ENCODE measurements around the gene PPP1R9B. TPM values are rescaled to one million over a fixed set of nuclear protein-coding genes. Genes with fewer than 3 reads are reported as not detected.

PPP1R9B gene
- total RNA-seq, 4 donors from 2014 or later = 24.9 to 35.9 (median 28.2) TPM

- peak overlapping the region in 2 of 4 donors; percentile 83 to 85 for H3K4me3 ChIP-seq
- intact Hi-C loops (cut with DNase I) = no loop called here
- H3K27me3 ChIP-seq = no peaks in the 10 kb centered on the region
- TF ChIP-seq CTCF (IDR thresholded peaks at IDR 0.05) (no peak), POLR2A (IDR thresholded peaks at IDR 0.05) (no peak)
- H3K4me1 ChIP-seq = peaks cover 30 to 82% (median 39%) of the 10 kb centered on the region in 3 donors
- WGBS, 2 donors = 61 to 80% methylated on average over 3 of the region's 7 CpGs
- H3K36me3 ChIP-seq = no peaks in the 10 kb centered on the region
- no peaks in the 10 kb centered on the region for H3K9me3 ChIP-seq
- H3K27ac ChIP-seq = peak overlapping the region; percentile 93 to 95 (median 94)
- no peak for DNase-seq
Measured at GRCh38 chr17:50152736-50153135, 2.3 kb upstream of the PPP1R9B start.

- Histone ChIP-seq H3K4me3 (peak overlapping the region; percentile 71 to 85 (median 82)), H3K4me1 (peaks cover 37 to 86% (median 46%) of the 10 kb centered on the region in 3 donors), H3K36me3 (no peaks in the 10 kb centered on the region), H3K27me3 (no peaks in the 10 kb centered on the region), H3K27ac (peak overlapping the region; percentile 93 to 95 (median 94)), H3K9me3 (no peaks in the 10 kb centered on the region)
- TF ChIP-seq CTCF (IDR thresholded peaks at IDR 0.05) = peak in 2 of 6 experiments; percentile 12 to 13
- peak in 1 of 4 donors; percentile 15 for TF ChIP-seq POLR2A (IDR thresholded peaks at IDR 0.05)
- DNase-seq = peak; percentile 46
- intact Hi-C loops (cut with DNase I) = no loop called here
- 0% methylated on average over 9 of the region's 12 CpGs for WGBS, 2 donors
Measured at GRCh38 chr17:50151937-50152547, 1.6 kb upstream of the PPP1R9B start.

- H3K36me3 ChIP-seq = no peaks in the 10 kb centered on the region
- no peaks in the 10 kb centered on the region for H3K9me3 ChIP-seq
- peaks cover 45 to 93% (median 53%) of the 10 kb centered on the region in 3 donors for H3K4me1 ChIP-seq
- intact Hi-C loops (cut with DNase I) = no loop called here
- H3K27me3 ChIP-seq = no peaks in the 10 kb centered on the region
- 0% methylated on average over 7 to 8 of the region's 40 CpGs for WGBS, 2 donors
- H3K27ac ChIP-seq = peak overlapping the region; percentile 93 to 95 (median 94)
- TF ChIP-seq CTCF (IDR thresholded peaks at IDR 0.05) = peak in 5 of 6 experiments; percentile 32 to 81 (median 71)
- TF ChIP-seq POLR2A (IDR thresholded peaks at IDR 0.05) = peak in 1 of 4 donors; percentile 56
- H3K4me3 ChIP-seq = peak overlapping the region; percentile 71 to 85 (median 82)
- peak; percentile 57 for DNase-seq
Measured at GRCh38 chr17:50151041-50151936, 812 bp upstream of the PPP1R9B start.

GRCh38 chr17:50149417-50150353, 792 bp downstream of the PPP1R9B start:
- Histone ChIP-seq H3K9me3 (no peaks in the 10 kb centered on the region), H3K4me3 (peak overlapping the region; percentile 71 to 85 (median 82)), H3K27me3 (no peaks in the 10 kb centered on the region), H3K36me3 (peaks cover 0 to 8% (median 0%) of the 10 kb centered on the region in 3 donors), H3K4me1 (peaks cover 51 to 93% (median 60%) of the 10 kb centered on the region in 3 donors), H3K27ac (peak overlapping the region; percentile 93 to 95 (median 94))
- 0% methylated on average over 16 to 31 of the region's 123 CpGs for WGBS, 2 donors
- intact Hi-C loops (cut with DNase I) = loop anchor here (2.0 kb wide), 1 partner anchor 55 kb away; the partner anchor contains the start of gene PDK2
- TF ChIP-seq CTCF (IDR thresholded peaks at IDR 0.05) = peak in 1 of 6 experiments; percentile 30
- TF ChIP-seq POLR2A (IDR thresholded peaks at IDR 0.05) = peak in 1 of 4 donors; percentile 31
- DNase-seq = no peak

Measured in esophagus squamous epithelium (tissue), 5 donors.